ENCODE results near the gene ADRA2B. TPM values are rescaled to one million over a fixed set of nuclear protein-coding genes. Genes with fewer than 3 reads are reported as not detected.

The ADRA2B gene
- total RNA-seq, 1 donor from 2014 or later = 2.9 TPM

DNA sequence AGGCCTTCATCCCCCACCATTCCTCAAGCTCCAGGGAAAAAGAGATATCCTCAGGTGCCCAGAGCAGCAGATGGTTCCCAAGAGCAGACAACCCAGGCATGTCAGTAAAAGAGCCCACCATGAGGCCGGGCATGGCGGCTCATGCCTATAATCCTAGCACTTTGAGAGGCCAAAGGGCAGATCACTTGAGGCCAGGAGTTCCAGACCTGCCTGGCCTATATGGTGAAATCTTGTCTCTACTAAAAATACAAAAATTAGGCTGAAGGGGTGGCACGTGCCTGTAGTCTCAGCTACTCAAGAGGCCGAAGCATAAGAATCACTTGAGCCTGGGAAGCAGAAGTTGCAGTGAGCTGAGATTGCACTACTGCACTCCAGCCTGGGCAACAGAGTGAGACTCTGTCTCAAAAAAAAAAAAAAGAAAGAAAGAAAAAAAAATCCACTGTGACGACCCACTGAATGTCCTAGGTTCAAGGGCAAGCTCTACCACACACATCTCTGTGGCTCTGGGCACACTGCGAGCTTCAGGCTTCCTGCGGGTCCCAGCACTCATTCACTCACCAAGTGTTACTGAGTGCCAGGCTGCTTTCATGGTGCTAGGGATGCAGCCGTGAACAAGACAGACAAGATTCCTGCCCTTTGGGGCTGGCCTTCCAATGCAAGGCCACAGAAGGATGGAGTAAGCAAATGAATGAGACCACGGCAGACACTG is 35.4 kb upstream of the ADRA2B start:
- intact Hi-C loops (cut with micrococcal nuclease) = no loop called here

GRCh38 chr2:96150791-96151594 is 34.6 kb upstream of the ADRA2B start:
- intact Hi-C loops (cut with micrococcal nuclease) = no loop called here

More for the DNA sequence above, 35.4 kb upstream of the ADRA2B start:
- Histone ChIP-seq H3K4me3 (no peak overlapping the region), H3K36me3 (no peaks in the 10 kb centered on the region), H3K27ac (replicated peaks) (no peak overlapping the region), H3K4me1 (peaks cover 19% of the 10 kb centered on the region), H3K9me3 (replicated peaks) (no peaks in the 10 kb centered on the region), H3K27me3 (ENCODE audit: low read depth) (peaks cover 4% of the 10 kb centered on the region)
- TF ChIP-seq, protein P1, sequence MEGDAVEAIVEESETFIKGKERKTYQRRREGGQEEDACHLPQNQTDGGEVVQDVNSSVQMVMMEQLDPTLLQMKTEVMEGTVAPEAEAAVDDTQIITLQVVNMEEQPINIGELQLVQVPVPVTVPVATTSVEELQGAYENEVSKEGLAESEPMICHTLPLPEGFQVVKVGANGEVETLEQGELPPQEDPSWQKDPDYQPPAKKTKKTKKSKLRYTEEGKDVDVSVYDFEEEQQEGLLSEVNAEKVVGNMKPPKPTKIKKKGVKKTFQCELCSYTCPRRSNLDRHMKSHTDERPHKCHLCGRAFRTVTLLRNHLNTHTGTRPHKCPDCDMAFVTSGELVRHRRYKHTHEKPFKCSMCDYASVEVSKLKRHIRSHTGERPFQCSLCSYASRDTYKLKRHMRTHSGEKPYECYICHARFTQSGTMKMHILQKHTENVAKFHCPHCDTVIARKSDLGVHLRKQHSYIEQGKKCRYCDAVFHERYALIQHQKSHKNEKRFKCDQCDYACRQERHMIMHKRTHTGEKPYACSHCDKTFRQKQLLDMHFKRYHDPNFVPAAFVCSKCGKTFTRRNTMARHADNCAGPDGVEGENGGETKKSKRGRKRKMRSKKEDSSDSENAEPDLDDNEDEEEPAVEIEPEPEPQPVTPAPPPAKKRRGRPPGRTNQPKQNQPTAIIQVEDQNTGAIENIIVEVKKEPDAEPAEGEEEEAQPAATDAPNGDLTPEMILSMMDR (IDR thresholded peaks at IDR 0.05; ENCODE audit: borderline replicate concordance) = no peak
- DNase-seq = no peak

DNA sequence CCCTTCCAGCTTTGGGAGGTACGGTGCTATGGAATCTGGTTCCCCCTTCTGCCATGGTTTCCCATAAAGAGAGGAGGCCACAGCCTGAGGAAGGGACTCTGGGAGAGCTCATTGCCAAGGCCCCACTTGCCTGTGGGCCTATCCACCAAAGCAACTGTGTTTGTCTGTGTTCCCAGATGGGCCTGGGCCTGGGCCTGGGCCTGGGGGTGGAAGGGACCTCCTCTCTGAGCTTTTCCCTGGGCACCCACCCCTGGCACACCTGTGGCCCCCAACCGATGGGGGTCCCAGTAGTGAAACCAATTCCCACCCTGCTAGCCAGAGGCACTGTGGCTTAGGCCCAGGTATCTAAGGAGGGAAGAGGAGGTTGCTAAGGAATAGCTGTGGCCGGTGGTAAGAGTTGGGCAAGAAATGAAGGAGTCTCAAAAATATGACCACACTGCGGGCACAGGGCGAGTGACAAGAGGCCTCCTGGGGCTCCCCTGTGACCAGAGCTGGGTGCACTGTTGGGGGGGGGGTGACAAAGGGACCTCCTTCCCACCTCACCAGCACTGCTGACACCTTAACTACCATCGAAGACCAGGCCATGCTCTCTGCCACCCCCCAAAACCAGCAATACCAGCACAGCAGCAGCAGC is 33.8 kb upstream of the ADRA2B start:
- H3K4me1 ChIP-seq = peaks cover 35% of the 10 kb centered on the region
- H3K36me3 ChIP-seq = no peaks in the 10 kb centered on the region
- H3K27ac ChIP-seq (replicated peaks) = no peak overlapping the region
- H3K27me3 ChIP-seq (ENCODE audit: low read depth) = no peaks in the 10 kb centered on the region
- no peak for DNase-seq
- no peaks in the 10 kb centered on the region for H3K9me3 ChIP-seq (replicated peaks)
- TF ChIP-seq, protein P1 (IDR thresholded peaks at IDR 0.05; ENCODE audit: borderline replicate concordance) = no peak
- H3K4me3 ChIP-seq = no peak overlapping the region
- intact Hi-C loops (cut with micrococcal nuclease) = no loop called here

More at GRCh38 chr2:96150791-96151594, 34.6 kb upstream of the ADRA2B start:
- Histone ChIP-seq H3K27ac (replicated peaks) (no peak overlapping the region), H3K36me3 (no peaks in the 10 kb centered on the region), H3K4me3 (no peak overlapping the region), H3K9me3 (replicated peaks) (no peaks in the 10 kb centered on the region), H3K4me1 (peaks cover 26% of the 10 kb centered on the region), H3K27me3 (ENCODE audit: low read depth) (no peaks in the 10 kb centered on the region)
- TF ChIP-seq, protein P1 (IDR thresholded peaks at IDR 0.05; ENCODE audit: borderline replicate concordance) = no peak
- DNase-seq = no peak

- Histone ChIP-seq H3K36me3 (no peaks in the 10 kb centered on the region), H3K27me3 (ENCODE audit: low read depth) (peaks cover 10% of the 10 kb centered on the region), H3K4me1 (peaks cover 46% of the 10 kb centered on the region), H3K9me3 (replicated peaks) (no peaks in the 10 kb centered on the region), H3K27ac (replicated peaks) (no peak overlapping the region), H3K4me3 (no peak overlapping the region)
- intact Hi-C loops (cut with micrococcal nuclease) = no loop called here
- TF ChIP-seq, protein P1 (IDR thresholded peaks at IDR 0.05; ENCODE audit: borderline replicate concordance) = no peak
- DNase-seq = peak; percentile 40
Measured at GRCh38 chr2:96148410-96149217, 32.2 kb upstream of the ADRA2B start.

All from left ventricle myocardium inferior (tissue), 1 donor.